H9 (cell line): Measurements from ENCODE around the gene KLHDC10. TPM values are rescaled to one million over a fixed set of nuclear protein-coding genes. Genes with fewer than 3 reads are reported as not detected.
A peak's percentile ranks its signal among the peaks of the same experiment; 100 is the strongest.

Source experiments
- DNase-seq: peaks from one replicate; pipeline ENCODE4 v3.0.0-alpha.2; 2017
- H2AFZ ChIP-seq: one replicate; pipeline ENCODE4 v1.6.1; 2013; ENCODE audit warnings: mild to moderate bottlenecking, low read length, control low read depth, moderate library complexity
- H2AK5ac ChIP-seq: 2 replicates; pipeline ENCODE4 v1.6.1; 2013; ENCODE audit warnings: low read length, control low read depth, mixed read lengths; ENCODE audit not compliant: insufficient read length
- H2BK120ac ChIP-seq: one replicate; pipeline ENCODE4 v1.6.1; 2013; ENCODE audit warnings: low read depth, mild to moderate bottlenecking, low read length, control low read depth, inconsistent platforms; ENCODE audit not compliant: poor library complexity, severe bottlenecking
- H2BK12ac ChIP-seq: 2 replicates; pipeline ENCODE4 v1.6.1; 2013; ENCODE audit warnings: low read length, control low read depth, mixed read lengths, low read depth; ENCODE audit not compliant: insufficient read length
- H2BK15ac ChIP-seq: 2 replicates; pipeline ENCODE4 v1.6.1; 2013; ENCODE audit warnings: low read depth, low read length, control low read depth
- H2BK20ac ChIP-seq: one replicate; pipeline ENCODE4 v1.6.1; 2013; ENCODE audit warnings: low read depth, mild to moderate bottlenecking, low read length, control low read depth, inconsistent platforms; ENCODE audit not compliant: poor library complexity, severe bottlenecking
- H2BK5ac ChIP-seq: 2 replicates; pipeline ENCODE4 v1.6.1; 2013; ENCODE audit warnings: low read length, control low read depth, mixed read lengths; ENCODE audit not compliant: insufficient read length
- H3K14ac ChIP-seq: 2 replicates; pipeline ENCODE4 v1.6.1; 2013; ENCODE audit warnings: low read length, control low read depth; ENCODE audit not compliant: insufficient read depth
- H3K18ac ChIP-seq: 2 replicates; pipeline ENCODE4 v1.6.1; 2013; ENCODE audit warnings: low read depth, mild to moderate bottlenecking, mixed read lengths, low read length, control low read depth; ENCODE audit not compliant: insufficient read length
- H3K23ac ChIP-seq: 2 replicates; pipeline ENCODE4 v1.6.1; 2013; ENCODE audit warnings: low read length, control low read depth, mixed read lengths, low read depth; ENCODE audit not compliant: insufficient read length
- H3K23me2 ChIP-seq: 2 replicates; pipeline ENCODE4 v1.6.1; 2013; ENCODE audit warnings: low read depth, mild to moderate bottlenecking, mixed read lengths, low read length, control low read depth; ENCODE audit not compliant: insufficient read length, poor library complexity, severe bottlenecking
- H3K27ac ChIP-seq: 2 replicates; pipeline ENCODE4 v1.5.1; 2013; ENCODE audit warnings: low read length, control low read depth, mixed read lengths, low read depth; ENCODE audit not compliant: insufficient read length
- H3K27me3 ChIP-seq: 2 replicates; pipeline ENCODE4 v1.6.1; 2013; ENCODE audit warnings: low read length, control low read depth, inconsistent platforms; ENCODE audit not compliant: insufficient read depth
- H3K4ac ChIP-seq: 2 replicates; pipeline ENCODE4 v1.6.1; 2013; ENCODE audit warnings: low read depth, mild to moderate bottlenecking, control low read depth, inconsistent platforms, low read length, moderate library complexity
- H3K4me1 ChIP-seq: 2 replicates; pipeline ENCODE4 v1.6.1; 2013; ENCODE audit warnings: low read length, control low read depth, inconsistent platforms; ENCODE audit not compliant: insufficient read depth
- H3K4me2 ChIP-seq: 2 replicates; pipeline ENCODE4 v1.6.1; 2013; ENCODE audit warnings: low read length, control low read depth, mixed read lengths; ENCODE audit not compliant: insufficient read length, insufficient read depth
- H3K56ac ChIP-seq: 2 replicates; pipeline ENCODE4 v1.6.1; 2013; ENCODE audit warnings: low read depth, mild to moderate bottlenecking, mixed read lengths, low read length, control low read depth; ENCODE audit not compliant: insufficient read length
- H3K79me1 ChIP-seq: 2 replicates; pipeline ENCODE4 v1.6.1; 2013; ENCODE audit warnings: low read depth, mild to moderate bottlenecking, moderate library complexity, low read length, control low read depth, inconsistent platforms; ENCODE audit not compliant: insufficient read depth, poor library complexity, severe bottlenecking
- H3K79me2 ChIP-seq: 2 replicates; pipeline ENCODE4 v1.6.1; 2013; ENCODE audit warnings: low read length, control low read depth, inconsistent platforms; ENCODE audit not compliant: insufficient read depth
- H3K9ac ChIP-seq: 2 replicates; pipeline ENCODE4 v1.6.1; 2013; ENCODE audit warnings: low read length, control low read depth, mixed read lengths; ENCODE audit not compliant: insufficient read length; ENCODE audit errors: extremely low read depth
- H3K9me3 ChIP-seq: one replicate; pipeline ENCODE4 v1.6.1; 2013; ENCODE audit warnings: low read depth, low read length, inconsistent platforms; ENCODE audit not compliant: control insufficient read depth
- H3T11ph ChIP-seq: one replicate; pipeline ENCODE4 v1.6.1; 2013; ENCODE audit warnings: mild to moderate bottlenecking, low read length, control low read depth, inconsistent platforms
- H4K20me1 ChIP-seq: one replicate; pipeline ENCODE4 v1.6.1; 2013; ENCODE audit not compliant: control insufficient read depth, insufficient read length, insufficient read depth
- H4K5ac ChIP-seq: 2 replicates; pipeline ENCODE4 v1.6.1; 2013; ENCODE audit warnings: low read depth, mild to moderate bottlenecking, mixed read lengths, low read length, control low read depth; ENCODE audit not compliant: insufficient read length
- H4K8ac ChIP-seq: replicated peaks from 2 replicates; pipeline ENCODE4 v1.6.1; 2013; ENCODE audit warnings: low read length, control low read depth, mixed read lengths, low read depth; ENCODE audit not compliant: insufficient read length
- H4K91ac ChIP-seq: 2 replicates; pipeline ENCODE4 v1.6.1; 2013; ENCODE audit warnings: low read depth, mild to moderate bottlenecking, moderate library complexity, mixed read lengths, low read length, control low read depth; ENCODE audit not compliant: insufficient read length
- H3K27ac Mint-ChIP-seq, 3 experiments: 2 replicates in 2 of 3; 3 replicates in 1 of 3; pipeline ENCODE4 v1.8.0; 2020 to 2021; ENCODE audit warnings: mixed read lengths in 3 of 3, mild to moderate bottlenecking in 1 of 3, moderate library complexity in 1 of 3
- H3K27me3 Mint-ChIP-seq: 2 replicates; pipeline ENCODE4 v1.8.0; 2021; ENCODE audit warnings: low read depth, mild to moderate bottlenecking, moderate library complexity, mixed read lengths
- H3K36me3 Mint-ChIP-seq, 3 experiments: 2 replicates in 2 of 3; 3 replicates in 1 of 3; pipeline ENCODE4 v1.8.0; 2020 to 2021; ENCODE audit warnings: low read depth in 3 of 3, mixed read lengths in 3 of 3; ENCODE audit not compliant: insufficient read depth in 1 of 3
- H3K4me1 Mint-ChIP-seq, 2 experiments: 2 replicates each; pipeline ENCODE4 v1.8.0; 2020; ENCODE audit warnings: mixed read lengths in 2 of 2
- H3K4me3 Mint-ChIP-seq, 2 experiments: 2 replicates in 1 of 2; 3 replicates in 1 of 2; pipeline ENCODE4 v1.8.0; 2020 to 2021; ENCODE audit warnings: mild to moderate bottlenecking in 2 of 2, mixed read lengths in 2 of 2, moderate library complexity in 1 of 2
- H3K9me3 Mint-ChIP-seq, 2 experiments: 2 replicates in 1 of 2; 3 replicates in 1 of 2; pipeline ENCODE4 v1.8.0; 2020; ENCODE audit warnings: mild to moderate bottlenecking in 2 of 2, mixed read lengths in 2 of 2, moderate library complexity in 1 of 2
- WGBS: extraction: QIAGEN DNeasy Blood & Tissue Kit; methylation state at CpG from one replicate; pipeline ENCODE4 v1.1.7; 2013; ENCODE audit warnings: missing lambda C conversion rate, low lambda C conversion rate, mixed read lengths; ENCODE audit not compliant: insufficient read length; ENCODE audit errors: extremely low coverage; 5-methylcytosine and 5-hydroxymethylcytosine counted together
- long read RNA-seq: library from polyadenylated mRNA; unstranded; transcript quantifications from one replicate; pipeline ENCODE4 v2.0.0, GENCODE V29; 2020
- total RNA-seq: library from RNA; stranded (reverse); gene quantifications from 2 replicates; pipeline ENCODE4 v1.2.1, GENCODE V29; 2021
- TF ChIP-seq, protein P1 (sequence below): fragments of 200-600 bp; sonication (generic); conservative IDR thresholded peaks from 3 replicates; pipeline ENCODE4 v1.8.0; 2021; ENCODE audit warnings: antibody characterized with exemption, mild to moderate bottlenecking

Gene KLHDC10, protein sequence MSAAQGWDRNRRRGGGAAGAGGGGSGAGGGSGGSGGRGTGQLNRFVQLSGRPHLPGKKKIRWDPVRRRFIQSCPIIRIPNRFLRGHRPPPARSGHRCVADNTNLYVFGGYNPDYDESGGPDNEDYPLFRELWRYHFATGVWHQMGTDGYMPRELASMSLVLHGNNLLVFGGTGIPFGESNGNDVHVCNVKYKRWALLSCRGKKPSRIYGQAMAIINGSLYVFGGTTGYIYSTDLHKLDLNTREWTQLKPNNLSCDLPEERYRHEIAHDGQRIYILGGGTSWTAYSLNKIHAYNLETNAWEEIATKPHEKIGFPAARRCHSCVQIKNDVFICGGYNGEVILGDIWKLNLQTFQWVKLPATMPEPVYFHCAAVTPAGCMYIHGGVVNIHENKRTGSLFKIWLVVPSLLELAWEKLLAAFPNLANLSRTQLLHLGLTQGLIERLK
- total RNA-seq, result 16.7 and 17.3 TPM in 2 replicates
- long read RNA-seq, partial matches to known transcripts, result 7 of 7 reads
- long read RNA-seq, other reads (novel, unspliced or antisense), result 0 of 7 reads

GRCh38 chr7:130069978-130070860, at the start of gene KLHDC10:
Gene KLHDC10 (plus strand): TSS chr7:130070534. CDS start chr7:130070644, 110 bp downstream.
- Histone ChIP-seq H4K91ac (no peak within 1 kb of the TSS), H3K23me2 (peaks cover 8% of the 10 kb centered on the region), H3K79me1 (no peaks in the 10 kb centered on the region), H3T11ph (no peak within 1 kb of the TSS), H3K56ac (no peak within 1 kb of the TSS), H4K8ac (no peak within 1 kb of the TSS), H4K5ac (no peak within 1 kb of the TSS), H3K4me1 (no peaks in the 10 kb centered on the region), H3K4ac (no peak within 1 kb of the TSS), H2BK20ac (no peak within 1 kb of the TSS), H2BK12ac (no peak within 1 kb of the TSS), H3K79me2 (peaks cover 5% of the 10 kb centered on the region; the same call in 1 of the 2 replicates), H3K9me3 (no peaks in the 10 kb centered on the region), H2BK120ac (no peak within 1 kb of the TSS), H2BK5ac (no peak within 1 kb of the TSS), H3K18ac (peak within 1 kb of the TSS; percentile 91), H3K27me3 (no peaks in the 10 kb centered on the region), H3K23ac (no peak within 1 kb of the TSS), H2AFZ (peak within 1 kb of the TSS; percentile 93), H3K9ac (peak within 1 kb of the TSS; percentile 86), H2AK5ac (no peak within 1 kb of the TSS), H3K4me2 (peak within 1 kb of the TSS; percentile 92), H3K14ac (peak within 1 kb of the TSS; percentile 97), H2BK15ac (no peak within 1 kb of the TSS), H3K27ac (peak within 1 kb of the TSS; percentile 34), H4K20me1 (no peaks in the 10 kb centered on the region)
- TF ChIP-seq, protein P1, sequence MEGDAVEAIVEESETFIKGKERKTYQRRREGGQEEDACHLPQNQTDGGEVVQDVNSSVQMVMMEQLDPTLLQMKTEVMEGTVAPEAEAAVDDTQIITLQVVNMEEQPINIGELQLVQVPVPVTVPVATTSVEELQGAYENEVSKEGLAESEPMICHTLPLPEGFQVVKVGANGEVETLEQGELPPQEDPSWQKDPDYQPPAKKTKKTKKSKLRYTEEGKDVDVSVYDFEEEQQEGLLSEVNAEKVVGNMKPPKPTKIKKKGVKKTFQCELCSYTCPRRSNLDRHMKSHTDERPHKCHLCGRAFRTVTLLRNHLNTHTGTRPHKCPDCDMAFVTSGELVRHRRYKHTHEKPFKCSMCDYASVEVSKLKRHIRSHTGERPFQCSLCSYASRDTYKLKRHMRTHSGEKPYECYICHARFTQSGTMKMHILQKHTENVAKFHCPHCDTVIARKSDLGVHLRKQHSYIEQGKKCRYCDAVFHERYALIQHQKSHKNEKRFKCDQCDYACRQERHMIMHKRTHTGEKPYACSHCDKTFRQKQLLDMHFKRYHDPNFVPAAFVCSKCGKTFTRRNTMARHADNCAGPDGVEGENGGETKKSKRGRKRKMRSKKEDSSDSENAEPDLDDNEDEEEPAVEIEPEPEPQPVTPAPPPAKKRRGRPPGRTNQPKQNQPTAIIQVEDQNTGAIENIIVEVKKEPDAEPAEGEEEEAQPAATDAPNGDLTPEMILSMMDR, result no peak
- H3K9me3 Mint-ChIP-seq, result no peaks in the 10 kb centered on the region
- no peaks in the 10 kb centered on the region; a peak in 1 of 7 replicates for H3K36me3 Mint-ChIP-seq
- DNase-seq, result peak; percentile 98
- H3K4me3 Mint-ChIP-seq, result peak within 1 kb of the TSS; percentile 80 to 86
- peak within 1 kb of the TSS; percentile 78 to 93 (median 88) for H3K27ac Mint-ChIP-seq
- no peaks in the 10 kb centered on the region for H3K27me3 Mint-ChIP-seq
- WGBS, result no CpG with 5 or more reads among the region's 57 CpGs
- H3K4me1 Mint-ChIP-seq, result peaks cover 22 to 26% of the 10 kb centered on the region in 2 experiments
